Transverse colon (tissue), 4 donors: ENCODE data around the gene PAQR9. TPM values are rescaled to one million over a fixed set of nuclear protein-coding genes. Genes with fewer than 3 reads are reported as not detected.

Source experiments
- DNase-seq: peaks from one replicate; pipeline ENCODE4 v3.0.0-alpha.2; 2019
- H3K27ac ChIP-seq, 4 donors: fragments of 200-600 bp; sonication (generic); 2 replicates each; pipeline ENCODE4 v1.5.1; 2016 to 2018; ENCODE audit warnings: inconsistent platforms in 4 of 4
- H3K27me3 ChIP-seq: fragments of 200-600 bp; sonication (generic); 2 replicates; pipeline ENCODE4 v1.5.1; 2017; ENCODE audit warnings: inconsistent platforms
- H3K36me3 ChIP-seq, 4 donors: fragments of 200-600 bp; sonication (generic); 2 replicates each; pipeline ENCODE4 v1.5.1; 2017 to 2019; ENCODE audit warnings: inconsistent platforms in 4 of 4
- H3K4me1 ChIP-seq, 4 donors: fragments of 200-600 bp; sonication (generic); 2 replicates each; pipeline ENCODE4 v1.5.1; 2017 to 2020; ENCODE audit warnings: inconsistent platforms in 4 of 4
- H3K4me3 ChIP-seq, 4 donors: fragments of 200-600 bp; sonication (generic); 1 replicate in 1 of 4; 2 replicates in 3 of 4; pipeline versions ENCODE4 v1.5.1 to v1.6.1; 2017 to 2019; ENCODE audit warnings: inconsistent platforms in 4 of 4
- H3K9me3 ChIP-seq, 2 donors: fragments of 200-600 bp; sonication (generic); 2 replicates each; pipeline ENCODE4 v1.5.1; 2017 to 2019; ENCODE audit warnings: inconsistent platforms in 2 of 2
- EP300 ChIP-seq: sonication (generic); formaldehyde crosslinking; IDR thresholded peaks from one replicate; pipeline ENCODE4 v1.6.1; 2017; ENCODE audit warnings: antibody characterized with exemption, low read depth
- POLR2A ChIP-seq: fragments of 450-650 bp; IDR thresholded peaks from one replicate; pipeline ENCODE4 v1.6.1; 2016; ENCODE audit warnings: antibody characterized with exemption, mild to moderate bottlenecking, moderate library complexity
- POLR2AphosphoS5 ChIP-seq, 3 donors: sonication (generic); formaldehyde crosslinking; IDR thresholded peaks; one replicate each; pipeline ENCODE4 v1.6.1; 2016; ENCODE audit warnings: antibody characterized with exemption in 3 of 3
- WGBS, 2 donors: methylation state at CpG; one replicate each; pipeline ENCODE4 v1.1.5; 2018; ENCODE audit warnings: low coverage in 1 of 2; 5-methylcytosine and 5-hydroxymethylcytosine counted together
- in situ Hi-C, 4 donors: fragments of 200-750 bp; cut with MboI; loops; one replicate each; pipeline versions ENCODE4 v1.15.0 to v1.15.1; 2017; ENCODE audit warnings: low sequenced_read_pairs in 3 of 4, low pct_ligation_motif_present in 1 of 4, low pct_unique_long_range_greater_than_20kb in 1 of 4
- intact Hi-C: fragments of 100-400 bp; cut with DNase I; formaldehyde crosslinking; loops from one replicate; pipeline ENCODE4 v1.15.1; 2023; ENCODE audit warnings: low total_unique reads
- total RNA-seq, 4 donors: library from RNA; depleted of rRNA; stranded (reverse); fragments of >200 nt; gene quantifications; one replicate each; pipeline ENCODE4 v1.1.0, GENCODE V29; 2016
- TF ChIP-seq, protein P1 (sequence below), 5 experiments: fragments of 200-600 bp in 3 of 5; fragments of 450-650 bp in 2 of 5; sonication (generic) in 3 of 5; IDR thresholded peaks; 1 replicate in 2 of 5; 2 replicates in 3 of 5; pipeline ENCODE4 v1.5.1; 2016 to 2017; ENCODE audit warnings: antibody characterized with exemption in 5 of 5, inconsistent platforms in 3 of 5, mild to moderate bottlenecking in 2 of 5, moderate library complexity in 1 of 5

The PAQR9 gene, protein sequence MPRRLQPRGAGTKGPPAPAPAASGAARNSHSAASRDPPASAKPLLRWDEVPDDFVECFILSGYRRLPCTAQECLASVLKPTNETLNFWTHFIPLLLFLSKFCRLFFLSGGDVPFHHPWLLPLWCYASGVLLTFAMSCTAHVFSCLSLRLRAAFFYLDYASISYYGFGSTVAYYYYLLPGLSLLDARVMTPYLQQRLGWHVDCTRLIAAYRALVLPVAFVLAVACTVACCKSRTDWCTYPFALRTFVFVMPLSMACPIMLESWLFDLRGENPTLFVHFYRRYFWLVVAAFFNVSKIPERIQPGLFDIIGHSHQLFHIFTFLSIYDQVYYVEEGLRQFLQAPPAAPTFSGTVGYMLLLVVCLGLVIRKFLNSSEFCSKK
- total RNA-seq, result not detected

DNA sequence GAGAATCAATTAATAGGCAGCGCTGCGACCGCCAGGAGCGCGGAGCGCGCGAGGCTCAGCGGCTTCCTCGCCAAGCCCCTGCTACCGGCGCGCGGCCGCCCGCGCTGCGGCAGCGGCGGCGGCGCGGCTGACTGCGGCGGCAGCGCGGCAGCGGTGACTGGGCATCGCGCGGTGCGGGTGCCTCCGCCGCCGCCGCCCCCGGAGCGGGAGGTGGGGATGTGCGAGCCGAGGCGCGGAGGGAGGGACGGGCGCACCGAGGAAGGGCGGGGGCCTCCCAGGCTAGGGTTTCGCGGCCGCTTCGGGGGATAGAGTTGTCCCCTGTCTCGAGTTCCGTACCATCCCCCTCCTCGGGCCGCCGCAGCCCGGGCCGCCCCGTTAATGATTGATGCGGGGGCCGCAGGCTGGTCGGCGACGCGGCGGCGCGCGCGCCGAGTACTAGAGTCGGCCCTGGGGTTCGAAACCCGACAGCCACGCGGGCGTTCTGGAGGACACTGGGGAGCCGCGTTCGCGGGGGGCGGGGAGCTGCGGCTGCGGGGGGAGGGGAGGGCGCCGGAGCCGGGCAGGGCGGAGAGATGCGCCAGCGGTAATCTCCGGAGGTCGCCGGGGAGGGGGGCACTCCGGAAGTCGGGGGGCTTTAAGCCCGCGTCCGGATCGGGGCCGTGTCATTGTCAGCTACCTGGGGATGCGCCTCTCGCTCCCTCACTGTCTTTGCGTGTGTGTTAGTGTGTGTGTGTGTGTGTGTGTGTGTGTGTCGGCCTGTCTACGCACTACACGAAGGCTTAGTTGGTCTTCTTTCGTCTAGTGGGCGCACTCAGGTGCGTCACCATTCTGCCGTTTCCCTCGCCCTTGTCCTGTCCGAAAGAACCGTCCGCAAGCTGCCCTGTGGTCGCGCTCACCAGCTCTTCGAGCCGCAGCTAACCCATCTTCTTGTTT is at the start of gene PAQR9:
TSS of gene PAQR9 (minus strand) at position 159 of the 933 bp plus-strand sequence. CDS start 338 bp downstream, outside the sequence.
- H3K4me3 ChIP-seq, result peak within 1 kb of the TSS; percentile 39 to 60 (median 40)
- WGBS, 2 donors, result 6% methylated on average over 72 of the region's 117 CpGs; no CpG with 5 or more reads in 1 of the 2 donors
- no peak within 1 kb of the TSS for H3K27ac ChIP-seq
- in situ Hi-C loops (no loop called here), intact Hi-C loops (no loop called here)
- H3K27me3 ChIP-seq, result peaks cover 79% of the 10 kb centered on the region
- peaks cover 0 to 10% (median 9%) of the 10 kb centered on the region in 4 donors for H3K4me1 ChIP-seq
- TF ChIP-seq POLR2A (no peak), POLR2AphosphoS5 (IDR thresholded peaks at IDR 0.05) (no peak), EP300 (no peak)
- TF ChIP-seq, protein P1, sequence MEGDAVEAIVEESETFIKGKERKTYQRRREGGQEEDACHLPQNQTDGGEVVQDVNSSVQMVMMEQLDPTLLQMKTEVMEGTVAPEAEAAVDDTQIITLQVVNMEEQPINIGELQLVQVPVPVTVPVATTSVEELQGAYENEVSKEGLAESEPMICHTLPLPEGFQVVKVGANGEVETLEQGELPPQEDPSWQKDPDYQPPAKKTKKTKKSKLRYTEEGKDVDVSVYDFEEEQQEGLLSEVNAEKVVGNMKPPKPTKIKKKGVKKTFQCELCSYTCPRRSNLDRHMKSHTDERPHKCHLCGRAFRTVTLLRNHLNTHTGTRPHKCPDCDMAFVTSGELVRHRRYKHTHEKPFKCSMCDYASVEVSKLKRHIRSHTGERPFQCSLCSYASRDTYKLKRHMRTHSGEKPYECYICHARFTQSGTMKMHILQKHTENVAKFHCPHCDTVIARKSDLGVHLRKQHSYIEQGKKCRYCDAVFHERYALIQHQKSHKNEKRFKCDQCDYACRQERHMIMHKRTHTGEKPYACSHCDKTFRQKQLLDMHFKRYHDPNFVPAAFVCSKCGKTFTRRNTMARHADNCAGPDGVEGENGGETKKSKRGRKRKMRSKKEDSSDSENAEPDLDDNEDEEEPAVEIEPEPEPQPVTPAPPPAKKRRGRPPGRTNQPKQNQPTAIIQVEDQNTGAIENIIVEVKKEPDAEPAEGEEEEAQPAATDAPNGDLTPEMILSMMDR (IDR thresholded peaks at IDR 0.05), result no peak
- no peak for DNase-seq
- no peaks in the 10 kb centered on the region for H3K9me3 ChIP-seq
- no peaks in the 10 kb centered on the region for H3K36me3 ChIP-seq

DNA sequence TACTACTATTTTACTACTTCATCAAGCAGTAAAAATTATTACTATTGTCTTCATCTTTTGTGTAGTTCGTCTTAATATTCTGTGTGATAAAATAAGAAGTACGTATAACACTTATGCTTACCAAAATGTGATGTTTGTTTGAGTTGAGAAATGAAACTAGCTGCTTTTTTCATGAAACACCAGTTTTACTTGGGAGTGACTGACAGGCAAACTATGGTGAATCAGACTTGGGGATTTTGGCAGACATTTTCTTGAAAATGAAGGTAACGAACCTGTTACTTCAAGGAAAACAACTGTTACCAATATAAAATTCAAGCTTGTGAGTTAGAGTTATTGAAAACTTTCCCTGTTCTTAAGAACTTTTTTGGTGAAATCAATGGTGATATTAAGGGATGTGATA is 48.2 kb upstream of the PAQR9 start:
- peaks cover 0 to 17% (median 8%) of the 10 kb centered on the region in 4 donors for H3K36me3 ChIP-seq
- intact Hi-C loops (no loop called here), in situ Hi-C loops (no loop called here)
- H3K27me3 ChIP-seq, result no peaks in the 10 kb centered on the region
- DNase-seq, result no peak
- peaks cover 0 to 8% (median 0%) of the 10 kb centered on the region in 4 donors for H3K4me1 ChIP-seq
- H3K9me3 ChIP-seq, result no peaks in the 10 kb centered on the region
- H3K27ac ChIP-seq, result no peak overlapping the region
- 74 to 92% methylated on average over 3 of the region's 3 CpGs for WGBS, 2 donors
- TF ChIP-seq, protein P1 (IDR thresholded peaks at IDR 0.05), result no peak
- TF ChIP-seq POLR2A, result no peak
- TF ChIP-seq POLR2AphosphoS5 (IDR thresholded peaks at IDR 0.05), result no peak
- no peak for TF ChIP-seq EP300
- no peak overlapping the region for H3K4me3 ChIP-seq

DNA sequence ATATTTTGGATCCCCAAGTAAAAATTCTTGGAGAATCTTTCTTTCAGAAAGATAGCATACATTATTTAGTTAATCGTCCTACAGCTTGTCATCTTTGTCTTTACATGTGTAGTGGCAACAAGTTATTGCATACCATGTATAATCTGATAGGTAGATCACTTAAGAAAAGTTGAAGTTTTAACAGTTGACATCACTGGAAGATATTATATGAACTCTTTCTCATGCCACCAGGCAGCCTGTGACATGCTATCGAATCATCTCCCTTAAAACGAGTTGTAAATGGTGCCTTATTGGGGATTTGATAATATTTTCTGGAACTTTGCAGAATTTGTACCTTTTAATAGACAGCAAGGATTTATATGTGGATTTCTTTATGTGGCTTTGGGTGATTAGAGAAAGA is 46.5 kb upstream of the PAQR9 start:
- DNase-seq, result no peak
- Histone ChIP-seq H3K9me3 (no peaks in the 10 kb centered on the region), H3K27ac (no peak overlapping the region), H3K4me3 (no peak overlapping the region), H3K36me3 (peaks cover 0 to 15% (median 2%) of the 10 kb centered on the region in 4 donors), H3K27me3 (no peaks in the 10 kb centered on the region), H3K4me1 (peaks cover 0 to 16% (median 0%) of the 10 kb centered on the region in 4 donors)
- TF ChIP-seq POLR2AphosphoS5 (IDR thresholded peaks at IDR 0.05) (no peak), POLR2A (no peak), EP300 (no peak)
- TF ChIP-seq, protein P1 (IDR thresholded peaks at IDR 0.05), result no peak
- WGBS, 2 donors, result 74 to 79% methylated on average over 3 of the region's 3 CpGs
- intact Hi-C loops, result no loop called here
- in situ Hi-C loops, result no loop called here

DNA sequence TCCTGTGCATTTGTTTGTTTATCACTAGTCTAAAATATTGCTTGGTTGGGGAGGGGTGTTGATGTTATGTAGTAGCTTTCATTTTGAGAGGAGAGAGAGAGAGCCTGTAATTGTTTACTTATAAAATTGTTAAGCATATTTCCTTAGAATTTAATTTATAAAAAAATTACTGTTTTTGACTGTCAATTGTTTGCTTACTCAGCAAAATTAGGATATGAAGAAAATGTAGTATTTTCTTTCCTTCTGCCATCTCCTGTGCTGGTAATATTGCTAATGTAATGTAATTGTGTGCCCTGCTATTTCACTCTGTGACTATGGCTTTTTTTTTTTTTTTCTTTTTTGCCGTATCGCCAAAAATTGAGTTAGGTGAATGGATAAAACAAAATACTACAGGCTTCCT is 41.3 kb upstream of the PAQR9 start:
- intact Hi-C loops, result loop anchor here (10.0 kb wide), 1 partner anchor 430 kb away; the partner anchor contains the start of gene ATR
- H3K4me1 ChIP-seq, result peaks cover 13 to 44% (median 23%) of the 10 kb centered on the region in 4 donors

More for the DNA sequence above, 41.3 kb upstream of the PAQR9 start:
- TF ChIP-seq, protein P1 (IDR thresholded peaks at IDR 0.05), result no peak
- TF ChIP-seq POLR2AphosphoS5 (IDR thresholded peaks at IDR 0.05) (no peak), EP300 (no peak), POLR2A (no peak)
- Histone ChIP-seq H3K9me3 (no peaks in the 10 kb centered on the region), H3K27me3 (no peaks in the 10 kb centered on the region), H3K36me3 (no peaks in the 10 kb centered on the region), H3K27ac (no peak overlapping the region), H3K4me3 (no peak overlapping the region)
- in situ Hi-C loops, result no loop called here
- 90 to 96% methylated on average over 2 of the region's 2 CpGs for WGBS, 2 donors
- no peak for DNase-seq
